Measurements from ENCODE around the gene LITAFD. TPM values are rescaled to one million over a fixed set of nuclear protein-coding genes. Genes with fewer than 3 reads are reported as not detected.

LITAFD gene
- total and polyA plus RNA-seq, 9 donors = not detected

DNA sequence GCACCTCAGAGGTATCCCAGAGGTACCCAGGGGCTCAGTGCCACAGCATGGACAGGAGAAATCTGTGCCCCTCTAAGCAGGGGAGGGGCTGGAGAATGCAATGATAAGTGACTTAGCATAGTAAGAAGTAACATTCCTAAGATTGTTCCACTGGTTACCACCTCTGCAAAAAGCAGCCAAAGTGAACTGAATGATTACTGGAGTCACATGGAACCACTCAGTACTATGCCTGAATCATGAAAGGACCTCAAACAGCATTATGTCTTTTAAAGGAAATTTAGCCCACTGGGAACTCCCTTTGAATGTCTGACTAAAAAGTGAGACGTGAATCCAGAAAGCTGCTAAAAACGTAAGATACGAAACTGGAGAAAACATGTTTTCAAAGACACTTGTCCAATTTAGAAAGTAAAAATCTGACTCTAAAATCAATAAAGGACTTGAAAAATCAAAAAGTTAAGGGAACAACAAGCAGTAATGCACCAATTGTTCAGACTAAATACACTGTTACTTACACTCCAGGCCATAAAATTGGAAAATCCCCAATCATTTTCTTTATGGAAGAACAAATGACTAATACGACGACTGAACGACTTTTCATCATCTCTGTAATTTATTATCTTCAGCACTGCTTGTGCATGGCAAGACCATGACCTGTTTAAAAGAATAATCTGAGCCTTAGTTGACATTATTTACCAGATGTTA lies 38.6 kb downstream of the LITAFD start:
- Histone ChIP-seq H3K36me3 (ENCODE audit: control insufficient read depth, insufficient read depth, low read length) (peaks cover 53% of the 10 kb centered on the region), H3K4me3 (ENCODE audit: low read length) (no peak overlapping the region), H3K27ac (ENCODE audit: low read length) (no peak overlapping the region), H3K27me3 (ENCODE audit: control insufficient read depth, insufficient read depth, low read length) (no peaks in the 10 kb centered on the region), H3K4me1 (ENCODE audit: control insufficient read depth, insufficient read depth, low read length) (no peaks in the 10 kb centered on the region), H3K9me3 (replicated peaks; ENCODE audit: control insufficient read depth, low read depth, low read length) (no peaks in the 10 kb centered on the region)
- WGBS (ENCODE audit: insufficient coverage) = 67% methylated on average over 2 of the region's 6 CpGs
- no peak for DNase-seq

DNA sequence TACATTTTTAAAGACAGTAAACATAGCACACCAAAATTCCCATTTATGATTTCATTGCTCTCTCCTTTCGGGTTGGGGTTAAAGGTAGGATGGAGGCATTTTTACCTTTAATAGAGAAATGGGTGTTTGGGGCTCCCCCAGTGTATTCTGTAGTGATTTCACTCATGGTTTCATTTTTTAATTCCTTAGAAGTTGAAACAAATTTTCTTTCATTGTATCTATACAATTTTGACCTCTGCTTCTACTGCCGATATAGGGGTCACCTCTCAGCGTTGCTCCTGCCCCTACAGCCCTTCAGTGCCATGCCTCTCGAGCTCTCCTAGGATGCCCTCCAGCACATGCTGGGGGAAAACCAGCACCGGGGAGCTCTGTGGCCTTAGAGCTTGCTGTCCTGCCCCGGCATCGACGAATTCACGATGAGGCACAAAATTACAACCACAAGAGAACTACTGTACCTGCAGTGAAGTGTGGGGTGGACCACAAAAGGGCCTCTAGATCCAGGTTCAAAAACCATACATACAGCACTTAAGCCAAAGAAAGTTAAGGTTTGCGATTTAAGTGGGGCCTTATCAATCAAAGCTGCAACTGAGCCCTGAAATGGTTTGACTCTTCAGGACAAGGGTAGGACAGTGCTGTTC lies 39.3 kb downstream of the LITAFD start:
- Histone ChIP-seq H3K36me3 (ENCODE audit: control insufficient read depth, insufficient read depth, low read length) (peaks cover 52% of the 10 kb centered on the region), H3K27me3 (ENCODE audit: control insufficient read depth, insufficient read depth, low read length) (no peaks in the 10 kb centered on the region), H3K4me1 (ENCODE audit: control insufficient read depth, insufficient read depth, low read length) (no peaks in the 10 kb centered on the region), H3K9me3 (replicated peaks; ENCODE audit: control insufficient read depth, low read depth, low read length) (no peaks in the 10 kb centered on the region), H3K4me3 (ENCODE audit: low read length) (no peak overlapping the region), H3K27ac (ENCODE audit: low read length) (no peak overlapping the region)
- no peak for DNase-seq
- 80% methylated on average over 4 of the region's 10 CpGs for WGBS (ENCODE audit: insufficient coverage)

DNA sequence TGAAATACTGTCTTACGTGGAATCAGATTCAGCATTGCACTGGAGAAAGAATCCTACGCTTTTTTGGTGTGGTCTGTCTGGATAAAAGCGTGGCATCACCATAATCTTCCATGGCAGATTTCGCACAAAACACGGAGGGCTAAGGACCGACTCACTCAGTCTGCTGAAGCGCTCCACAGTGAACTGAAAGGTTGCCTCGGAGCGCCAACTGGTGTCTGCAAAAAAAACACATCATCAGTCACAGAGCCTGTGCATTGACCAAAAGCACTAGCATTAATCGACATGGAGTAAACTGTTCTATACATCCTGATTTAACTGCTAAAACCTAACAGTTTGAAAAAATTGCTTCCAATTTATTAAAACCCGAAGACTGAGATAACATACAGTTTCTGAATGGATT lies 41.0 kb downstream of the LITAFD start:
- 83% methylated on average over 9 of the region's 11 CpGs for WGBS (ENCODE audit: insufficient coverage)
- Histone ChIP-seq H3K36me3 (ENCODE audit: control insufficient read depth, insufficient read depth, low read length) (peaks cover 56% of the 10 kb centered on the region), H3K4me3 (ENCODE audit: low read length) (no peak overlapping the region), H3K27ac (ENCODE audit: low read length) (no peak overlapping the region), H3K9me3 (replicated peaks; ENCODE audit: control insufficient read depth, low read depth, low read length) (no peaks in the 10 kb centered on the region), H3K27me3 (ENCODE audit: control insufficient read depth, insufficient read depth, low read length) (no peaks in the 10 kb centered on the region), H3K4me1 (ENCODE audit: control insufficient read depth, insufficient read depth, low read length) (no peaks in the 10 kb centered on the region)
- DNase-seq = no peak

DNA sequence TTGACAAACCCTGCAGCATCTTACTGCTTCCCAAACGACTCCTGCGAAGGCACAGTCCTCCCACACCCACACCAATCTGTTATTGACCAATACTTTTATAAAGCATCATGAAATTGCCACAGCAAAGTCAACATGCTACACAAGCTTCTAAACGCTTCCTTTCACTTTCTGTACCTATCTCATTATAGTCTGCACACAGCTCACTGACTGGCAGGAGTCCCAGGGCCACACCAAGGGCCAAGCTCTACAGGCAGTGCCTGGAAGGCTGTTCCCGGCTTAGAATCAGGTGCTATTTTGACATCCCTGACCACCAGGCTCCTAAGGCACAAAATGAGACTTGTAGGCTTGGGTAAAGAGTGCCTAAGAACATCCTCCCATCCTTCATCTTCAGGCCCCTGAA lies 42.1 kb downstream of the LITAFD start:
- H3K36me3 ChIP-seq (ENCODE audit: control insufficient read depth, insufficient read depth, low read length) = peaks cover 57% of the 10 kb centered on the region
- H3K9me3 ChIP-seq (replicated peaks; ENCODE audit: control insufficient read depth, low read depth, low read length) = no peaks in the 10 kb centered on the region
- H3K27me3 ChIP-seq (ENCODE audit: control insufficient read depth, insufficient read depth, low read length) = no peaks in the 10 kb centered on the region
- H3K4me1 ChIP-seq (ENCODE audit: control insufficient read depth, insufficient read depth, low read length) = no peaks in the 10 kb centered on the region
- no peak overlapping the region for H3K4me3 ChIP-seq (ENCODE audit: low read length)
- 80% methylated on average over 3 of the region's 4 CpGs for WGBS (ENCODE audit: insufficient coverage)
- H3K27ac ChIP-seq (ENCODE audit: low read length) = no peak overlapping the region
- no peak for DNase-seq

DNA sequence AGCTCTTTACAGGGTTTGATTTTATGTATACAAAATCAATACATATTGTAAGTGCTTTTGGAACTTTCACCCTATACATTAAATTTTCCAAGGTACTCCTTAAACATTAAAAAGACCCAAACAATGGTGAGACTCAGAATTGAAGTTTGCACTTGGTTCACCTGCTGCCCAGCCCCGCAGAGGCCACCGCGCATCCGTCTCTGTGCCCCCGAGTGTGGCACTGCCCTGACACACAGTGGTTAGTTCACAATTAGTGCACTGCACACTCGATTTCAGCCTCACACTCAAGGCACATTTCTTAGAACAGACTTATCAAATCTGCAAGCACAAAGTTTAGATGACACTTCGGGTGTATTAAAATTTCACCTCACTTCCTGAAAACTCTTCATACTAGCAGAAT lies 43.3 kb downstream of the LITAFD start:
- no peaks in the 10 kb centered on the region for H3K9me3 ChIP-seq (replicated peaks; ENCODE audit: control insufficient read depth, low read depth, low read length)

DNA sequence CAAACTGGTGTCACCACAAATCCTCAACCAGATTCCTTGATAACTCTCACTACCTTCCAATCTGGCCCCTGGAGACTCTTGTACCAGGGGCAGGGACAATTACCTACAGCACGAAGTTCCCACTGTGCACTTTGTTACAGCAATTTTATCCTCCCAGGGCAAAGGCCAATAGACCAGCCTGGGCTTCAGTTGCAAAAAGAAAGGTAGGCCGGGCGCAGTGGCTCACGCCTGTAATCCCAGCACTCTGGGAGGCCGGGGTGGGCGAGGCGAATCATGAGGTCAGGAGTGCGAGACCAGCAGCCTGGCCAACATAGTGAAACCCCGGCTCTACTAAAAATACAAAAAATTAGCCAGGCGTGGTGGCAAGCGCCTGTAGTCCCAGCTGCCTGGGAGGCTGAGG lies 44.7 kb downstream of the LITAFD start:
- Histone ChIP-seq H3K27ac (ENCODE audit: low read length) (no peak overlapping the region), H3K9me3 (replicated peaks; ENCODE audit: control insufficient read depth, low read depth, low read length) (no peaks in the 10 kb centered on the region)

More for the DNA sequence above, 43.3 kb downstream of the LITAFD start:
- no peak overlapping the region for H3K4me3 ChIP-seq (ENCODE audit: low read length)
- H3K27ac ChIP-seq (ENCODE audit: low read length) = no peak overlapping the region
- DNase-seq = no peak
- no peaks in the 10 kb centered on the region for H3K27me3 ChIP-seq (ENCODE audit: control insufficient read depth, insufficient read depth, low read length)
- 92% methylated on average over 7 of the region's 7 CpGs for WGBS (ENCODE audit: insufficient coverage)
- no peaks in the 10 kb centered on the region for H3K4me1 ChIP-seq (ENCODE audit: control insufficient read depth, insufficient read depth, low read length)
- peaks cover 56% of the 10 kb centered on the region for H3K36me3 ChIP-seq (ENCODE audit: control insufficient read depth, insufficient read depth, low read length)

DNA sequence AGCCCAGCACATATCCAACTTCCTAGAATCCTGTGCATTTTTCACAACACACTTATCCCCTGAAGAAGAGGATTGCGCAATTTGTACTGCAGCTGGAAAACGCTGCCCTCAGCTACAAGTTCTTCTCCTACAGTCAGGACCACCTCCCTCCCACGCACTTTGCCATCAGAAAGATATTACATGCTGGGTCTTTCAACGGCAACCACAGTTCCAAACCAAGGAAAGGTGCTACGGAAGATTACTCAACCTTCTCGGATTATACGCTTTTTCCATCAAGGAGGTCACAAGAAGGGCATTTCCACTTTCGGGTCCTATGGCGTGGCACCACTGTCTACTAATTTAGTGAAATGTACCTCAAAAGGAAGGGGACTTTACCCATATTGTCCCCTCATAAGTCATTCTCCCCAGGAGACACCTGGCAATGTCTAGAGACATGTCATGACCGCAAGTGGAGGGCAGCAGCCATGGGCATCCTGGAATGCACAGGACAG lies 46.4 kb downstream of the LITAFD start:
- H3K36me3 ChIP-seq (ENCODE audit: control insufficient read depth, insufficient read depth, low read length) = peaks cover 40% of the 10 kb centered on the region
- no peak overlapping the region for H3K27ac ChIP-seq (ENCODE audit: low read length)
- H3K9me3 ChIP-seq (replicated peaks; ENCODE audit: control insufficient read depth, low read depth, low read length) = no peaks in the 10 kb centered on the region
- no peaks in the 10 kb centered on the region for H3K27me3 ChIP-seq (ENCODE audit: control insufficient read depth, insufficient read depth, low read length)
- 87% methylated on average over 7 of the region's 10 CpGs for WGBS (ENCODE audit: insufficient coverage)
- H3K4me3 ChIP-seq (ENCODE audit: low read length) = no peak overlapping the region
- DNase-seq = peak; percentile 64
- H3K4me1 ChIP-seq (ENCODE audit: control insufficient read depth, insufficient read depth, low read length) = no peaks in the 10 kb centered on the region

More for the DNA sequence above, 44.7 kb downstream of the LITAFD start:
- Histone ChIP-seq H3K36me3 (ENCODE audit: control insufficient read depth, insufficient read depth, low read length) (peaks cover 46% of the 10 kb centered on the region), H3K27me3 (ENCODE audit: control insufficient read depth, insufficient read depth, low read length) (no peaks in the 10 kb centered on the region), H3K4me3 (ENCODE audit: low read length) (no peak overlapping the region), H3K4me1 (ENCODE audit: control insufficient read depth, insufficient read depth, low read length) (no peaks in the 10 kb centered on the region)
- WGBS (ENCODE audit: insufficient coverage) = 99% methylated on average over 8 of the region's 11 CpGs
- no peak for DNase-seq

DNA sequence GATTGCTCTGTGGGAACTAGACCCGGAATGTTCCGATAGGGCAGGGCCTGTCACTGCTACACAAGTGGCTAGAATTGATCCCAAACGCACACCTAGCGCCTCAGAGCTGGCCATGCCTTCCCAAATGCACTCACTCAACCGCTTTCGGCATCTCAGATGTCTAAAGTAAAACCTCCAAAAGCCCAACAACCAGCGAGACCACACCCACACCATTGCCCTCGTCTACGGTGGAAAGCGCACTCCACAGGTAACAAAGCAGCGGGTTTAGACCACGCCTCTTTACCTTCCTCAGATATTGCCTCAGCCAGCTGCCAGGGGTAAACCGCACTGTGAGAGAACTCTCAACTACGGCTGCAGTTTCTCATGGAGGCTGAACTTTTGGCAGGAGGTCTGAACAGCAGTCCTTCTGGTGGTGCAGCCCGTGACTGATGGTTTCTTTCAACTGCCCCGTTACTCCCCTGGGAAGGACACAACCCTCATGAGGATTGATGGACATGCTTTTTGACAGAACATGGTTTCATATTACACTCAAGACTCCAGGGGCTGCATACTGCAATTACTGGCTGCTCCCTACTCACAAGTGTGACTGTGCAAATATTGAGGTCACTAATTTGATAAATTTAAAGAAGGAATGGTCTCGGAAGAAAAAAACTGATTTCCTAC lies 47.1 kb downstream of the LITAFD start:
- H3K9me3 ChIP-seq (replicated peaks; ENCODE audit: control insufficient read depth, low read depth, low read length) = no peaks in the 10 kb centered on the region
- H3K36me3 ChIP-seq (ENCODE audit: control insufficient read depth, insufficient read depth, low read length) = peaks cover 40% of the 10 kb centered on the region
- H3K4me3 ChIP-seq (ENCODE audit: low read length) = no peak overlapping the region
- no peak for DNase-seq
- no peaks in the 10 kb centered on the region for H3K4me1 ChIP-seq (ENCODE audit: control insufficient read depth, insufficient read depth, low read length)
- WGBS (ENCODE audit: insufficient coverage) = 91% methylated on average over 12 of the region's 17 CpGs
- no peak overlapping the region for H3K27ac ChIP-seq (ENCODE audit: low read length)
- H3K27me3 ChIP-seq (ENCODE audit: control insufficient read depth, insufficient read depth, low read length) = no peaks in the 10 kb centered on the region

DNA sequence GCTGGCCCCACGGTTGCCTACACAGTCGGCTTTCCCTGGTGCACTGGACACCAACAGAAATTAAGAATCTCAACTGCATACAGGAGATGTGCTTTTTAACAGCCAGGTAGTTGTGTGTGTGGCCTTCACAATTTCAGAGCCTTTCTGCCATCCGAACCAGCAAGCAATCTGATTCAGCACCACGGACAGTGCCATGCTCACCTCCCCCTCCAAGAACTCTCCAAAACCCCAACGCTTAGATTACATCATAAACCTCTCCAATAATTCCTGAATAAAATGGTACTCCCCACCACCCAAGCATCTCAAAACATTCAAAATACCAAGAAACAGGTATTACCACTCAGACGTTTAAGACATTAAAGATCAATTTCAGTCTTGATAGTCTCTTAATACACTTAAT lies 49.7 kb downstream of the LITAFD start:
- Histone ChIP-seq H3K27me3 (ENCODE audit: control insufficient read depth, insufficient read depth, low read length) (no peaks in the 10 kb centered on the region), H3K9me3 (replicated peaks; ENCODE audit: control insufficient read depth, low read depth, low read length) (no peaks in the 10 kb centered on the region), H3K4me3 (ENCODE audit: low read length) (no peak overlapping the region), H3K4me1 (ENCODE audit: control insufficient read depth, insufficient read depth, low read length) (no peaks in the 10 kb centered on the region), H3K36me3 (ENCODE audit: control insufficient read depth, insufficient read depth, low read length) (peaks cover 26% of the 10 kb centered on the region), H3K27ac (ENCODE audit: low read length) (no peak overlapping the region)
- peak; percentile 76 for DNase-seq
- 23% methylated on average over 4 of the region's 6 CpGs for WGBS (ENCODE audit: insufficient coverage)

DNA sequence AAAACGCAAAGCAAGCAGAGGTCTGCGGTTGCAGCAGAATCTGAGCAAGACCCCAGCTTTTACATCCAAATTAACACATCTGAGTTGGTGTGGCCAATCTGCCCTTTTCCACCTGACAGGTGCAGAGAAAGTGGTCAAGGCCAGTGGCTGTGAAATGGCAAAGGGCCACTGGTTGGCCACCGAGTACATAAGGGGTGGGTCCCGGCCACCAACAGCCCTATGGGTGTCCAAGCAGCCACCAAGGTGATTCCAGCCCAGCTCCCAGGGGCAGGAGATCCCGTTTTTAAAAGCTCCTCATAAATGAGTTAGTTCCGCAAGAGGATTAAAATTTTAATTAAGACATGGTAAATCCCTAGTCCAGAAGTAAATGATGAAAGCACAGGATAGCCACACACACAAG lies 52.5 kb downstream of the LITAFD start:
- Histone ChIP-seq H3K27ac (ENCODE audit: low read length) (no peak overlapping the region), H3K4me3 (ENCODE audit: low read length) (no peak overlapping the region), H3K27me3 (ENCODE audit: control insufficient read depth, insufficient read depth, low read length) (no peaks in the 10 kb centered on the region), H3K9me3 (replicated peaks; ENCODE audit: control insufficient read depth, low read depth, low read length) (no peaks in the 10 kb centered on the region), H3K4me1 (ENCODE audit: control insufficient read depth, insufficient read depth, low read length) (no peaks in the 10 kb centered on the region), H3K36me3 (ENCODE audit: control insufficient read depth, insufficient read depth, low read length) (peaks cover 6% of the 10 kb centered on the region)
- no peak for DNase-seq
- 62% methylated on average over 2 of the region's 6 CpGs for WGBS (ENCODE audit: insufficient coverage)
